NB4 (cell line): ENCODE data around the gene SIGLEC10.

Experiments
- DNase-seq: peaks from one replicate; pipeline ENCODE4 v3.0.0; 2010; ENCODE audit warnings: low read depth
- H3K4me3 ChIP-seq: one replicate; pipeline ENCODE4 v1.5.1; 2011; ENCODE audit warnings: mild to moderate bottlenecking, low read depth, low read length, moderate library complexity
- CTCF ChIP-seq: IDR thresholded peaks from one replicate; pipeline ENCODE4 v1.5.1; 2012; ENCODE audit warnings: low read depth, low read length
- MAX ChIP-seq: IDR thresholded peaks from 2 replicates; pipeline ENCODE4 v1.6.1; 2011; ENCODE audit warnings: low read depth, low read length
- MYC ChIP-seq: IDR thresholded peaks from 2 replicates; pipeline ENCODE4 v1.6.1; 2011; ENCODE audit warnings: low read depth, low read length
- POLR2A ChIP-seq: IDR thresholded peaks from 2 replicates; pipeline ENCODE4 v1.6.1; 2011; ENCODE audit warnings: mild to moderate bottlenecking; ENCODE audit not compliant: insufficient read length; ENCODE audit errors: extremely low read depth

SIGLEC10 gene

GRCh38 chr19:51460164-51460992 lies 42.9 kb upstream of the SIGLEC10 start:
- peak; percentile 84 for DNase-seq
- peak overlapping the region; percentile 50 for H3K4me3 ChIP-seq
- TF ChIP-seq POLR2A (peak; percentile 63), MAX (0 out of 2 replicates have a peak, but pooled peaks have one; percentile 3), MYC (no peak)

GRCh38 chr19:51458899-51459505 lies 41.6 kb upstream of the SIGLEC10 start:
- H3K4me3 ChIP-seq: no peak overlapping the region
- DNase-seq: no peak
- TF ChIP-seq CTCF: no peak

GRCh38 chr19:51458051-51458645 lies 40.7 kb upstream of the SIGLEC10 start, which contains the start of gene SIGLEC8:
TSS of gene SIGLEC8 (minus strand) at chr19:51458454. CDS start at chr19:51458387, 67 bp downstream.
- no peak for DNase-seq
- H3K4me3 ChIP-seq: no peak within 1 kb of the TSS
- TF ChIP-seq CTCF (no peak), MYC (no peak), MAX (no peak), POLR2A (no peak)

DNA sequence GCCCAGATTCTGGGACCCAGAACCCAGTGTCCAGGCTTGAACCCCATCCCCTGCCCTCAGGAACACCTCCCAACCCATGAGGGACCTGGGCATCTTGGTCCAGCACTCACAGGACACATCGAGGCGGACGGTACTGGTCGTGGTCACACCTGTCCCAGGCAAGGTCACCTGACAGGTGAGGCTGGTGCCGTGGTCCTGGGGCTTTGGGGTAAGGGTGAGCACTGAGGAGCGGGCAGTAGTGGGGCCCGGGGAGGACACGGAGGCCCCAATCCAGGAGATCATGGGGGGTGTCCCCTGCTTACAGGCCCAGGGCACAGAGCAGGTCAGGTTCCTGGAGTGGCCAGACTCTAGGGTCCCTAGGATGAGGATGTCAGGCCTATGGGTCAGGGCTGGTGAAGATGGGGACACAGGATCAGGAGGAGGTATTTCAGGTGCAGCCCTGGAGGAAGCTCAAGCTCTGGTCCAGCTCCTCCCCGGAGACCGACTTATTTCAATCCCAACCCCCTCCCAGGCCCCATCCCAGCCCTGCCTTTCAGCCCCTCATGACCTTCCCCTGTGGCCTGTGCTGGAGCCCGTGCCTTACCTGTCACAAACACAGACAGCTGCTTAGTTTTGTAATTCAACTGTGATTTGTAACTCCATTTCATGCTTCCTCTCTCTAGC lies 40.0 kb upstream of the SIGLEC10 start:
- H3K4me3 ChIP-seq: no peak overlapping the region
- no peak for DNase-seq
- TF ChIP-seq MAX (no peak), CTCF (no peak), POLR2A (no peak), MYC (no peak)

DNA sequence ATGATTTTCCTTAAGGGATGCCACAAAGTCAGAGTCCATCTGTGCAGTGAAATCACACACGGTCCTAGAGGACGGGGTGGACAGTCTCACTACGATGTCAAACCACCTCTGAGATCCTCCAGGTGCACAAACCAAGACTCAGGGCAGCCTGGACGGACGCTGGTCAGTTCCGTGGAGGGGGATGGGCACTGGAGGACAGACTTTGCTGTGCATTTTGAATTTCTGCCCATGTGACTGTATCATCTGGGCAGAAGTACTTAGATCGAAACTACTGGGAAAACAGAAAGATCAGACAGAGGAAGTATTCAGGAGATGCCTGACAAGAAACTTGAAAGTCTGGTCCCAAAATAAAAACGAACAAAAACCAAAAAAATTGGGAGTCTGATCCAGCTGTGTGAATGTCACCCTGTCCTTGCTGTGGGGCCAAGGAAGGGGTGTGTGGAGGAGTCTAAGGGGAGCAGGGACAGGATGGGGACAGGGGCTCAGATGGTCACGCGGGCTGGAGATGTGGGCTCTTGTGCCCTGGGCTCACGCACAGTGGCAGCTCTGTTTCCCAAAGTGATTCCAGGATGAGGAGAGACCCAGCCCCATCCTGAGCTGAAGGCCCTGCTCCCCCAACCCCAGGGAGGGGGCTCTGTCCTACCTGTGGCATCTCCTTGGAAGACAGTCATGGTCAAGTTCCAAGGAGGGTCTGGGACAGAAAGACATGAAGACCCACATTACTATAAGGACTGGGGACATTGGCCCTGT lies 39.3 kb upstream of the SIGLEC10 start:
- TF ChIP-seq MAX (no peak), CTCF (no peak), POLR2A (no peak), MYC (no peak)
- DNase-seq: no peak
- H3K4me3 ChIP-seq: no peak overlapping the region
